Measurements from ENCODE around the gene PPM1F.

PPM1F gene, protein sequence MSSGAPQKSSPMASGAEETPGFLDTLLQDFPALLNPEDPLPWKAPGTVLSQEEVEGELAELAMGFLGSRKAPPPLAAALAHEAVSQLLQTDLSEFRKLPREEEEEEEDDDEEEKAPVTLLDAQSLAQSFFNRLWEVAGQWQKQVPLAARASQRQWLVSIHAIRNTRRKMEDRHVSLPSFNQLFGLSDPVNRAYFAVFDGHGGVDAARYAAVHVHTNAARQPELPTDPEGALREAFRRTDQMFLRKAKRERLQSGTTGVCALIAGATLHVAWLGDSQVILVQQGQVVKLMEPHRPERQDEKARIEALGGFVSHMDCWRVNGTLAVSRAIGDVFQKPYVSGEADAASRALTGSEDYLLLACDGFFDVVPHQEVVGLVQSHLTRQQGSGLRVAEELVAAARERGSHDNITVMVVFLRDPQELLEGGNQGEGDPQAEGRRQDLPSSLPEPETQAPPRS

DNA sequence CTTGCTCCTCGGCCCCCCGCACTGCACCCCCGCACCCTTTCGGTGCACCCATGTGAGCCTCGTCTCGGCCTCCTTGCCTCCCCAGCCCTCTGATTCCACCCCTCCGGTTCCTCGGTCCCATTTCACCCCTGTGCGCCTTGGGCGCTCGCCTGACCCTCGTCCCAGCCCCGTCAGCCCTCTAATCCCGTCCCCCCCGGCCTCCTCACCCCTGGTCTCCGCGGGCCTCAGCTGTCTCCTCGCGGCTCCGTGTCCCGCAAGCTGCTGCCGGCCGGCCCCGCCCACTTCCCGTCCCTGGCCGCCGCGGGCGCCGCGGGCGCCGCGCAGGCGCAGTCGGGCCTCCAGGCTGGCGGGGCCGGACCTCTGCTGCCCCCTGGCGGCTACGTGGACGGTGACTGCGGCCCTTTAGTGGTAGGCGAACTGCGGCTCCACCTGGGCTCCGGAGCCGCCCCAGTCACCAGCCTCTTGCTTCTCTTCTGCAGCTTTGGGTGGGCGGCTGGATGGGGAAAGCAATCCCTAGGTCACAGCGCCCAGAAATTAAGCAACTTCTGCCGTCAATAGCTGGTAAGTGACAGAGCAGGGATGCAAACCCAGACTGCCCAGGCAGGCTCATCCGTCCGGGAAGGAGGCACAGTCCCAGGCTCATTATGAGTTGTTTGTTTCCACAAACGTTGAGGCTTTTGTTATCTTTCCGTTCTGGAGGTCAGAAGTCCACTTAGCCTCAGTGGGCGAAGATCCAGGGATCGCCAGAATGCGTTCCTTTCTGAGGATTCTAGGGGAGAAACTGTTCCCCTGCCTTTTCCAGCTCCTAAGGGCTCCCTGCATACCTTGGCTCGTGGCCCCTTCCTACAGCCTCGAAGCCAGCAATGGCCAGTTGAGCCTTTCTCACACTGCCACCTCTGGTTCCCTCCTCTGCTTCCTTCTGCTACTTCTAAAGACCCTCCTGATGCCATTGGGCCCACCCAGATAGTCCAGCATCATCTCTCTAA lies at the start of gene PPM1F:
TSS of gene PPM1F (minus strand) at position 263 of the 986 bp plus-strand sequence. CDS start 6,800 bp downstream, outside the sequence.
- DNase-seq (ENCODE audit: low read depth), result peak; percentile 63
- TF ChIP-seq, protein P1, sequence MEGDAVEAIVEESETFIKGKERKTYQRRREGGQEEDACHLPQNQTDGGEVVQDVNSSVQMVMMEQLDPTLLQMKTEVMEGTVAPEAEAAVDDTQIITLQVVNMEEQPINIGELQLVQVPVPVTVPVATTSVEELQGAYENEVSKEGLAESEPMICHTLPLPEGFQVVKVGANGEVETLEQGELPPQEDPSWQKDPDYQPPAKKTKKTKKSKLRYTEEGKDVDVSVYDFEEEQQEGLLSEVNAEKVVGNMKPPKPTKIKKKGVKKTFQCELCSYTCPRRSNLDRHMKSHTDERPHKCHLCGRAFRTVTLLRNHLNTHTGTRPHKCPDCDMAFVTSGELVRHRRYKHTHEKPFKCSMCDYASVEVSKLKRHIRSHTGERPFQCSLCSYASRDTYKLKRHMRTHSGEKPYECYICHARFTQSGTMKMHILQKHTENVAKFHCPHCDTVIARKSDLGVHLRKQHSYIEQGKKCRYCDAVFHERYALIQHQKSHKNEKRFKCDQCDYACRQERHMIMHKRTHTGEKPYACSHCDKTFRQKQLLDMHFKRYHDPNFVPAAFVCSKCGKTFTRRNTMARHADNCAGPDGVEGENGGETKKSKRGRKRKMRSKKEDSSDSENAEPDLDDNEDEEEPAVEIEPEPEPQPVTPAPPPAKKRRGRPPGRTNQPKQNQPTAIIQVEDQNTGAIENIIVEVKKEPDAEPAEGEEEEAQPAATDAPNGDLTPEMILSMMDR (conservative IDR thresholded peaks at IDR 0.05; ENCODE audit: low read depth, low read length), result peak; percentile 68
- H3K4me3 ChIP-seq (ENCODE audit: low read depth, low read length), result peak within 1 kb of the TSS; percentile 77

DNA sequence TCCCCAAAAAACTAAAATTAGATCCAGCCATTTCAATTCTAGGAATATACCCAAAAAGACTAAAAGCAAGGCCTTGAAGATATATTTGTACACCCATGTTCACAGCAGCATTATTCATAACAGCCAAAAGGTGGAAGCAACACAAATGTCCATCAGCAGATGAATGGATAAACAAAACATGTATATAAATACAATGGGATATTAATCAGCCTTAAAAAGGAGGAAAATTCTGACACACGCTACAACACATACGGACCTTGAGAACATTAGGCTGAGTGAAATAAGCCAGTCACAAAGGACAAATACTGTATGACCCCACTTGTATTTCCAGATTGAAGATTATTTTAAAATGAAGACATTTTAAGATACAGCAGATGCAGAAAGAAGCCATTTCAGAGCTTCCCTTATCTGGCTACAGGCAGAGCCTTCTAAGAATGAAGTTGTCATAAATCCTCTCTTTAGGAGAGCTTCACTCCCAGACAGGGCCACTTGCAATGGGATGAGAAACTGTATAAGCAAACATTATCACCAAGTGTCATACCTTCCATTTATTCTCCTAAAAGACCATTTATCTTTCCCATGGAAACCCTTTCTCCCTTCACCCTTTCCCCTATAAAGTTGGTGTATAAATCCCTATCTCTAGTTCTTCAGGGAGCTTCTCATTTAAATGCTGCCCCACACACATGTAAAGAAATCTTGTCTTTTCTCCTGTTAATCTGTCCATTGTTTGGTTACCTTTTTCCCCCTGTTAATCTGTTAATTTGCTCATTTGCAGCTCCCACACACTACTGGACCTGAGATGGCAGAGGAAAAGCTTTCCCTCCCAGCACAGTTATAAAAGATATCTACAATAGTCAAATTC lies 49.2 kb upstream of the PPM1F start:
- TF ChIP-seq, protein P1 (conservative IDR thresholded peaks at IDR 0.05; ENCODE audit: low read depth, low read length), result no peak
- DNase-seq (ENCODE audit: low read depth), result no peak
- no peak overlapping the region for H3K4me3 ChIP-seq (ENCODE audit: low read depth, low read length)

DNA sequence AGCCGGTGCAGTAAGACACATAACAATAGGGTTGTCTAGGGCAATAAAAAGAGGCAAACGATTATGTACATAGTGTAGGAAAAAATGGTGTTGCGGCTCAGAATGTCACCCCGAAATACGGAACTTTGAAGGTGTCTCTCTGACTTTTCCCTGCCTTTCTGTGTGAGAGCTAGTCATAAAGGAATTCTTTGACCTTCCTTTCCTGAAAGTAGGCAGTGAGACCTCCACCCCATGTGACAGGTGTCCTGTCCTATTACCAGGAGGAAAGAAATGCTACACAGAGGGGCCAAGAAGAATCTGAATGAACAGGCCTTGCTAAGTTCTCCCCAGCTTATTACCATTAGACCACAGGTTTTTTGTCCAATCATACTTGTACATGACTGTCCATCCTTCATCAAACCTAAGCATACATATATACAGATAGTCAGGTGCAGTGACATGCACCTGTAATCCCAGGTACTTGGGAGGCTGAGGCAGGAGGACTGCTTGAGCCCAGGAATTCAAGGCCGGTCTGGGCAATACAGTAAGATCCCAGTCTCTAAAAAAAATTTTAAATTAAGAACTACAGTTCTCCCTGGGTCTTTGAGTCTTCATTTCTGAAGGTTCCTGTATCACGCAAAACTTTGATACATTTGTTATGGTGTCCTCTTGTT lies 46.1 kb upstream of the PPM1F start:
- DNase-seq (ENCODE audit: low read depth), result no peak
- no peak overlapping the region for H3K4me3 ChIP-seq (ENCODE audit: low read depth, low read length)
- TF ChIP-seq, protein P1 (conservative IDR thresholded peaks at IDR 0.05; ENCODE audit: low read depth, low read length), result no peak

DNA sequence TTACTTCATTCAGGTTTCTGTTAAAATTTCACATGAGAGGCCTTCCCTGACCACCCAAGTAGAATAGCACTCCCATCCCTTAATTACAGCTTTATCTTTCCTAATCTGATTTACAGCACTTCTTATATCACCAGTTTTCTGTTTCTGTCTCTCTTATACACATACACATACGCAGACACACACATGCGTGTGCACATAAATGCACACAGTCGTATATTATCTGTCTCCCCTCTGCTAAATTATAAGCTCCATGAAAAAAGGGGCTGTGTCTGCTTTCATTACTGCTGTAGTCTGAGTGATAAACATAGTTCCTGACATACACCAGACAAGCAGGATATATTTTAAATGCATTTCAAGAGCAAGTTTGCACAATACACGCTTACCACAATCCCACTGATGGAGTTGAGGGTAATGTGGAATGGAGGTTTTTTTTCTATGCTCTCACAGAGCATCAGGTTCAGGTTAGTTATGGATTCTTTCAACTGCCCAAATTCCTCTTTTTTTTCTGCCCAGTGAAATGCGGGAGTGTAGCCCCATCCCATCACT lies 43.6 kb upstream of the PPM1F start:
- no peak for DNase-seq (ENCODE audit: low read depth)
- no peak overlapping the region for H3K4me3 ChIP-seq (ENCODE audit: low read depth, low read length)
- TF ChIP-seq, protein P1 (conservative IDR thresholded peaks at IDR 0.05; ENCODE audit: low read depth, low read length), result no peak

DNA sequence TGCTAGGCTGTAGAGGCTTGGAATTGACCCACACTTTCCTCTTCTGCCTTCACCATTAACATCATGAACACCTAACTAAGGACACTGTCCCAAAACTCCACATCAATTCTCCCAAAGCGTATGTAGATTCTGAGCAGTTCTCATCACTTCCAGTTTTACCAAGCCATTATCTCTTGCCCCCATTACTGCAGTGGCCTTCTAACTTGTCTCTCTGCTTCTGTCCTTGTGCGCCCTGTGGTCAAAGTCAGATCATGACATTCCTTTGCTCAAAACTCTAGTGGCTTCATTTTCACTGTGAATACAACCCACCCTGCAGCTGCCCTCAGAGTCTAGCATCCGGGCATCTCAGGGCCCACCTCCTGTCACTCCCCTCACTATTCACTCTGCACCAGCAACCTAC lies 43.0 kb upstream of the PPM1F start:
- H3K4me3 ChIP-seq (ENCODE audit: low read depth, low read length), result no peak overlapping the region
- TF ChIP-seq, protein P1 (conservative IDR thresholded peaks at IDR 0.05; ENCODE audit: low read depth, low read length), result no peak
- no peak for DNase-seq (ENCODE audit: low read depth)
